Embryonic facial prominence (tissue), 1 donor: ENCODE data around the gene RASGEF1C.

Source experiments
- DNase-seq: peaks from one replicate; pipeline ENCODE4 v3.0.0-alpha.2; 2016; ENCODE audit errors: extremely low spot score

RASGEF1C gene

DNA sequence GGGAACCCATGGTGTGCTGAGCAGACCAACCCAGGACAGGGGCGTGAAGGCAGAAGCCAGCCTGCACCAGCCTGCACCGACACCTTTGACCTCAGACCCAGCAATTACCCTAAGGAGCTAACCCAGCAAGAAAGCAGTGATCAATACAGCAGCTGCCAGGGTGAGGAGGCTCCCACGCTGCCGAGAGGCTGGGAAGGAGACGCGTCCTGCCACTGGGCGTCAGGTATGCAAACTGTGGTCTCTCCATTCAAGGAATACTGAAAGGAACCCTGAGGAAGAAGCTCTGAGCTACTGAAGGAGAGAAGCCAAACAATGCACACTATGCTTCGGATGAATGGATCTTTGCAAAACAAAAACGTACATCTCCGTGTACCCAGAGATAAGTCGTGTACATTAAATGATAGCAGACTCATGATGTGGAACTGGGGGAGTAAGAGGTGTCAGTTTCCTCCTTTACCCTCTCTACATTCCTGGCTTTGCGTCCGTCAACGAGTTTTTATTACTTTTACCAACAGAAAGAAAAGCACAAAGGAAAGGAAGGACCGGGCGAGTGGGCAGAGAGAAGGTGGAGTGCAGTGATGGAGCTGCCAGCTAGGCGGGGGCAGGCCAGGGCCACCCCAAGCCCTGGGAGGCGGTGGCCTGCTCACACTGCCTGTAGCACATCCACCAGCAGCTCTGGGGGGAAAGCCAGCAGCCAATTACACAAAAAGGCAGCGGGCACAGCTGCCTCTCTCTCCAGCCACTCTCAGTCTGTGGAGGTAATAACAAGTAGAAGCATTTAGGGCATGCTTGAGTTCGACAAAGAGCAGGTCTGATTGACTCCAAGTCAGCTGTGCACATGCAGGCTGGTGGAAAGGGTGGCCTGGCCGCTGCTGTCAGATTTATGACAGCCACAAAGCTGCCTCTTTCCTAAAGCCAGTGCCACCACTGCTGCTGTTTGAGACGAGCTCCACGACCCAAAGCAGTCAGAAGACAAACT, 29.3 kb downstream of the RASGEF1C start:
- no peak for DNase-seq

DNA sequence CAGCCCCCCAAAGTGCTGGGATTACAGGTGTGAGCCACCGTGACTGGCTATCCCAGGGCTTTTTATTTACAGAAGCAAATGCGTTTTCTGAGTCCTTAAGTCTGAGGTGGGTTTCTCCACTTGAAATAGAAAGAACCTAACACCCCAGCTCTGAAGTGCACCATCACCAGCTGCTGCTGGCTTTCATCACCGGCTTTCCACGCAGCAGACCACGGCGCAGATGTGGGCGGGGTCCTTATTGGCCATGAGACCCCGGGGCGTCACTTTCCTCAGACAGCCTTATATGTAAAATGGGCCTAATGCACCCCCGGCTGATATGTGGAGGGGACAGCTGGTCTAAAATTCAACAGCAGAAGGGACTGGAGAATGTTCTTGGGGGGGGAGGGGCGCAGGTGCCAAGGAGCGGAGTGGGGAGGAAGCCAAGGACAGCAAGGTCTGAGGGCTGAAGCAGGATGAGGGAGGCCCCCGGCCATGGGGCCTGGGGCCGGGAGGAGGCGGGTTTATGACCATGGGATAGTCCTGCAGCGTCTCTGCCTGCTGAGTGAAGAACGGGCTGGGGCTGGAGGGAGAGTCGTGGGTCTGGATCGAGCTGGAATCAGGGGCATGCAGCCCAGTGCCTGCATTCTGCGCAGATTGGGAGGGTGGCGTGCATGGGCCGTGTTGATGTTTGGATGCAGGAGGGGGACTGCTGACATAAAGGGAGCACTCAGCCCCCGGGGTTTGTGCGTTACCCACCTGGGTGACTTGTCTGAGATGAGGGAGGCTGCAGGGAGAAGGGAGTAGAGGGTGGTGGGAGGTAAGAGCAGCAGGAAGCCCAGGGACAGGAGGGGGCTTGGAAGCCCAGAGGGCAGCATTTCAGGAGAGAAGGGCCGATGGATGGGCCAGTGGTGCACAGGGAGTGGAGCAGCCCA, 30.2 kb downstream of the RASGEF1C start:
- DNase-seq = no peak

DNA sequence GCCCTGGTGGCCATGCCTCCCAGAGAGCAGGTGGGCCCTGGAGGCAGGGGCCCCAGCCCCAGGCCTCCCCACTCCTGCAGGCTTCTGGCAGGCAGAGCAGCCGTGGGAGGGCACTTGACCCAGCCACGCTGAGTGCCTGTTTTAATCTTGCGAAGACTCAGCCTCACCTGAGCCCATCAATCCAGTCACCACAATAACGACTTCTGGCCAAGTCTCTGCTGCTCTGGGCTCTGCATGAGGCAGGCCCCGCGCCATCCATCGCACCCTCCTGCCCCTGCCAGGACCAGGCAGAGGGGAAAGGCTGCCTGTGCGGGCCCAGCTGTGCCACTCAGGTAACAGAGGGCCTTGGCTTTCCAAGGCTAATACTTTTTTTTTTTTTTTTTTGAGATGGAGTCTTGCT, 32.8 kb downstream of the RASGEF1C start:
- DNase-seq = no peak

DNA sequence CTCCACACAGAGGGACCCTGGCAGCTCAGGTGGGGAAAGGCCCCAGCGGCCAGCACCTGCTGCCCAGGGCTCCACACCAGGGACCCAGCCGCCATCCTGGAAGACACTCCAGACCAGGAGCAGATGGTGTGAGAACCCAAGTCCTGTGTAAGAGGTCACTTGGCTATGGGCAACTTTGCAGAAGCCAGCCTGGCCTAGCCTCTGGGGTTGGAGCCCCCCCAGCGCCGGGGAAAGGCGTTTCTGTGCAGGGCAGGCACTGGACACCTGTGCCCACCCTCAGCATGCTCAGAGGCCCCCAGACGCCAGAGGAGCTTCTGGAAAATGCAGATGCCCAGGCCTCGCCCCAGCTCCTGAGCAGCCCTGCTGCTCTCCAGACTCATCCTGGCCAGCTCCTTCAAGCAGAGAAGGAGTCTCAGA, 34.0 kb downstream of the RASGEF1C start:
- DNase-seq = no peak

DNA sequence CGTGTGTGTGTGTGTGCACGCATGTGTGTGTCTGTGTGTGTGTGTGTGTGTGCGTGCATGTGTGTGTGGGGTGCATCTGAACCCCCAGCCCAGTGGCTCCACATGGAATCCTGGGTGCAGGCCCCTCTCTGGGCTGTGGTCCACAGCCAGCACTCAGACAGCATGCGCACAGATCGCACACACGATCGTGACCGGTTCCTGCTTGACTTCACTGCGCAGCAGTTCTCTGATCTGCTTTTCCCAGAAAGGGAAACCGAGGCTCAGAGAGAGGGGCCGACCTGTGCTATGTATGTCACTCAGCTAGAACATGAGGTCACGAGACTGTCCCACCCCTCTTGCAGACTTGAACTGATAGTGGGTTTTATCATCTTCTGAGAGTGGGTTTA, 34.4 kb downstream of the RASGEF1C start:
- no peak for DNase-seq

DNA sequence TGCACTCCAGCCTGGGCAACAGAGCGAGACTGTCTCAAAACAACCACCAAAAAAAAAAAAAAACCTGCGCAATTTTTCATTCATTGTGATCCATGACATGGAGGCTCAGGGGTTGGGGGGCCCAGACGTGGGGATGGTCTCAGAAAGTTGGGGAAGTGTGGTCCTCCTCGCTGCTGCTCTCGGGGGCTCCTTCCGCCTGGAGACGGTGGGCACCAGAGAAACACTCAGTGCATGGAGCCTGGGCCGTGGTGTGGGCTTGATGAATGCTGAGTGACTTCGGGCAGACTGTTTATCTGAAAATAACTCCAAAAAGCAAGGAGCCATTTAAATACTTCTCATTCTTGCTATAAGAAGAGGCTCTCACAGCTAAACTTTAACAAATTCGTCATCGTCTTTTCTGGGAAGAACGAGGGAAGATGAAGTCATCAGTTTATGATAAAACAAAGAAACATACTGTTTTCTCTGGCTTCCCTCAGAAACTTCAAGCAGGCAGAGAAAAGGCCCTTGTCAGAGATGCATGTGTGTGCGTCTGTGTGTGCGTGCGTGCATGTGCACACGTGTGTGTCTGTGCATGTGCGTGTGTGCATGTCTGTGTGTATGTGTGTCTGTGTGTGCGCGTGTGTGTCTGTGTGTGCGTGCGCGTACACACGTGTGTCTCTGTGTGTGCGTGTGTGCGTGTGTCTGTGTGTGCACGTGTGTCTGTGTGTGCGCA, 35.0 kb downstream of the RASGEF1C start:
- no peak for DNase-seq

DNA sequence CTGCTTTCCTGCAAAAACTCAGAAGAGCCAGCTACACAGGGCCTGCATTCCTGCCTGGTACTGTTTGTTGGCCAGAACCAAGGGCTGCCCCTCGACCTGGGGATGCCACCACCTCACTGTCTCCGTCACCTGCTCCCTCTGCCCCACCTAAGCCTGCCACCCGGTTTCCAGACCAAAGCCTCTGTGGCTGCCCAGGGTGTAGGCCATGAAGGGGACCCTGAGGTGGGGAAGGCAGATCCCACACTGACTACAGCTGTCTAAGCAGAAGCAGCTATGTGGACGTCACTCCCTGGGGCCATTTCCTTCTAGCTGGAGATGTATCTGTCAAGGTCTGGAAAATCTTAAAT, 35.8 kb downstream of the RASGEF1C start:
- no peak for DNase-seq

DNA sequence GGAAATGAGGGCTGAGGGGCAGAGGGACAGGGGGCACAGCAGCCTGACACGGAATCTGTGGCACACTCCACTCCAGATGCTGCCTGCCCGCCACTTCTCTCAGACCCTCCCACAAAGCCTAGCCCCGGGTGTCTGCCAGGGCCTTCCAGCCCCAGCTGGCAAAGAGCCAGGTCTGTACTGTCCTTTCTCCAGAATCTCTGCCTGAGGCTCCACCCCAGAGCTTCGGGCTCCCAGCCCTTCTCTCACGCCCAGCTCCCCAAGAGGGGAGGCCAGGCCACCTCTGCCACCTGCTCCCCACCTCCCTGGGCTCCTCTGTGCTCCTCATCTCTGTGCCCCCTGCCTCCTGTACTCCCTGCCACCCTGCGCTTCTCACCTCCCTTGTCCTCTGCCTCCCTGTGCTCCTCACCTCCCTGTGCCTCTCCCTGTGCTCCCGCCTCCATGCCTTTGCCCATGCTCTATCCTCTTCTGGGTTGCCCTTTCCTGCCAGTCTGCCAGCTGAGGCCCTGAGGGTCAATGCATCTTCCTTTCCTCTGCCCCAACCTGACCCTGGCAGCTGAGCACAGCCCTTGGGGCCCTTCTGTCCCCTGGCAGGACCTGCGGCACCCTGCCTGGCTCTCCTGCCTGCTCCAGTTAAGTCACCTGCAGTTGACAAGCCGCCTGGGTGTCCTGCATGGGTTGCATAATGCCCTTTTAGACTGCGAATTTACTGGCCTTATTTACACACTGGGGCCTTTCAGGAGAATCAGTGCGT, 36.4 kb downstream of the RASGEF1C start:
- no peak for DNase-seq

DNA sequence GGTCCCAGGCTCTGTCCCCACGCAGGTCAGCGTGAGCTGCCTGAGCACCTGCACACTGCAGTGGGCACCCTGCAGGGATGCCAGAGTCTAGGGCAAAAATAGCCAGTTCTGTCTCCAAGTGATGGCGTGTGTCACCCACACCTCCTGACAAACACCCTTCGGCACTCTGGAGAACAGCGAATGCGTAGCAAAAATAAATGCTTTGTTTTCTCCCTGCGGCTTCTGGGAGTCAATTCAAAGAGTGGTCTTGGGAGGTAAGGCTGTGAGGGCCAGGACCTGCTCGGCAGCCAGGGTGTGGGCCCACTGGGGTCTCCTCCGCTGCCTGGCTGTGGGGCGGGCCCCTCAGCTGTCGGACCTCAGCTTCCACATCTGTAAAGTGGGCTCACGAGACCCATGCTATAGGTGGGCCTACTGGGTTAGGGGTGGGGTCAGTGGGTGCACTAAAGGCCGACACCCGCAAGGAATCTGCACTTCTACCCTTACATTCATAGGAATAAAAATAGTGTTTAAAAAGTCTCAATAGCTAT, 37.4 kb downstream of the RASGEF1C start:
- no peak for DNase-seq

DNA sequence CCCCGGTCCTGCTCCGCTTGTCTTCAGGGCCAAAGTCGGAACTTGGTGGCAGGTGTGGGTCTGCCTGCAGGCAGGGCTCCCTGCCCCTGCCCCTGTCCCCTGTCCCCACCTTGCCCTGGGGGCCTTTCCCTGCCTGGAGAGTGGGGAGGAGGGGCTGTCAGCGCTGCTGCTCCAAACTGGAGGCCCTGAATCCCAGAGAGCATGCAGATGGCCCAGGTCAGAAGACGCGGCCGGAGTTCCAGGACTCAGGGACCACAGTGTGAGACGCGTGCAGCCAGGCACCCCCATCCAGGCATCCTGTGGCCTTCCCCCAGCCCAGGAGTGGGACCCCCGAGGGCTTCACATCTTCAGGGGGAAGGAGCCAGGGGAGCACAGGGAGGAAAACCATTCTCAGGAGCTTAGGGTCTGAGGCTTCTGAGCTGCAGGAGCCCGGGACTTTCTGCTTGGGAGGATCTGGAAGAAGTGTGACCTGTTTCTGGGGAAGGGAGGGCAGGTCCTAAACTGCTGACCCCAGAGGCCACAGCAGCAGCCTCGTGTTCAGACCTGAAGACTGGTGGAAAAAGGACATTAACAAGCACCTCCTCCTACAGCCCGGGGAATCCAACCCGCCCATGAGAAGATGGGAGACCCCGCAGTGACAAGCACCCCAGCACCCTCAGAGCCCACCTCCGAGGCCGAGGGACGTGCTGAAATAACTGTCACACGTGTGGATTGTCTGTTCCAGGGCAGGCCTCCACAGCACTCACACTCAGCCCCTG, 38.0 kb downstream of the RASGEF1C start:
- no peak for DNase-seq

DNA sequence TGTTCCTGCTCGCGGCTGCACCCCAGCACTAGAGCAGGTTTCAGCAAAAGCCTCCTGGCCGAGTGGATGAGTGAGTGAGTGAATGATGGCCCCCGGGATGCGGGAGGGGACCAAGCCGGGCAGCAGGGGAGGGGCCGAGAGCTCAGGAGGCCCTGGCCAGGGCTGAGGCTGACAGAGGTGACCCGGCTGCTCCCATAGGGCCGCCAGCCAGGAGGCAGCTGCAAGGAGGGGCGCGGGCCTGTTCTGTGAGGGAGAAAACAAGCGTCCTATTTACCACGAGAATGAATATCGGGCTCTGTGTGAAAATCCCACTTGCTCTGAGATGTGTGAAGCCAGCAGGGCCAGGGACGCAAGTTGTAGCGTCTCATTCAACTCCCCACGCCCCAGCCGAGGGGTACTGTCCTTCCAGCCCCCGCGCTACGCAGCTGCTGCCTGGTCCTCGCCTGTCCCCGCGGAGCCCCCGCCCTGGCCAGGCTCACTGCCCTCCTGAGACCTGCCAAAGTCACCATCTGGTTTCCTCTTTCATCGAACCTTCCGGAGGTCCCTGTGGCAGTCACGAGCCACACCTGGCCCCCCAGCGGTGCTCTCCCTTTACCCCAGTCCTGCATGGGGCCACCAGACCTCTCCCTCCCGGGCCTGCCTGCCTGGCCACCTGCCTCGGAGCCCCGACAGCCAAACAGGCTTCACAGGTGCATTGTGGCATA, 38.8 kb downstream of the RASGEF1C start:
- no peak for DNase-seq

DNA sequence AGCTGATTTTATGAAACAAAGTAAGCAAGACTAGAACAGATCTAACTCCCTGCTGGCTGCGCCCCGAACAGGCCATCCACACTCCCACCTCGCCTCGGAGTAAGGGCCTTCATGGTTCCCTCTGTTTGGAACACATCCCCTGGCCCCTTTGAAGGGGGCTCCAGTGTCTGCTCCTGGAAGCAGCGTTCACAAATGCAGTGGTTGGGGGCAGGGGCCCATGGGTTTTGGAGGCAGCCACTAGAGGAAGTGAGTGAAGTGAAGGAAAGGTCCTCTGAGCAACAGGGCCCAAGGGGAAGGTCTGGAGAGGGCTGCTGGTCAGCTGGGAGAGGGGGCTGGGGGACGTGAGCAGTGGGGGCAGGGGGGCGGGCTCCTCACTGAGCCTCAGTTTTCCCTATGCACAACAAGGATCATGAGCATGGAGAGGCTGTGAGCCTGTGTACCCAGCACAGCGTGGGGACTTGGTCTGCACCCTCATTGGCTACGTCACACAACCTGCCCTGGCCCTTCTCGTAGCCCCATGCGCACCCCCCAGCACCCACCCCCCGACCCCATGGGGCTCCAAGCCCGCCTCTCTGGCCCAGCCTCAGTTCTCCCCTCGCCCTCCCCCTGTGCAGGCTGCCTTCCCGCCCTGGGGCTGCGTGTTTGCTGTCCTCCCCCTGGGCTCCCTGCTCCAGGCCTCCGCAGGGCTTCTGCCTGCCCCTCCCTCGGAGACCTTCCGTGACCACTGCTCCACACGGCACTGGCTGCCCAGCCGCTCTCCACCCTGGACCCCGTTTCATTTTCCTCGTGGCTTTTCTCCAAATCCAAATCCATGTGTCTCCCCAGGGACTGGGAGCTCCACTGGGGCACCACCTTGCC, 39.5 kb downstream of the RASGEF1C start:
- no peak for DNase-seq

DNA sequence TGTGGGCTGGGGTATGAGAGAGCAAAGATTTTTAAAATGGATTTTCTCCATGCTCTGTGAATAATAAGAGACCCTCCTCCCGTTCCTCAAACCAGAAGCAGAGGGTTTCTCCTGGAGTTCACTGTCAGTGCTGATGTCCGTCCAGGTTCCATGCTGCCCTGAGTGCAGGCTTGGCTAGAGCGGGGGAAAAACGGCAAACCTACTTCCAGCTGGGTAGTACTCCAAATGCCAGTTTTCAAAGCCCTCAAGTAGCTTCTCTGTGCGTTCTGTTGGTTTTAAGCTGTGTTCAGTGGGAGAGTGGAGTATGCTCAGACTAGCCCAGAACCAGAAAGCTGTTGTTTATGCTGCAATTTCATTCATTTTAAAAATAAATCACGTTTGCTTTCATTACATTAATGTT, 40.3 kb downstream of the RASGEF1C start:
- DNase-seq = no peak

DNA sequence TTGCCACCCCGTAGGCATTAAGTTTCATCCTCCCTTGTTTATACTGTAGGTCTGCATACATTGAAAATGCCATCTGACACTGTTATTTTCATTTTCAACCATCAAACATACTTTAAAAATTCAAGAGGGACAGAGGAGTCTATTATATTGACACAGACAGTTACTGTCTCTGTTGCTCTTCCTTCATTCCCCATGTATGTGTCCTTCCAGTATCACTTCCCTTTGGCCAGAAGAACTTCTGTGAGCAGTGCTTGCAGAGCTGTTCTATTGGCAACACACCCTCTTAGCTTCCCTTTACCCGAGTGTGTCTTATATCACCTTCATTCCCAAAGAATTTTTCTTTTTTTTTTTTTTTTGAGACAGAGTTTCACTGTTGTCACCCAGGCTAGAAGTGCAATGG, 42.8 kb downstream of the RASGEF1C start:
- DNase-seq = no peak

DNA sequence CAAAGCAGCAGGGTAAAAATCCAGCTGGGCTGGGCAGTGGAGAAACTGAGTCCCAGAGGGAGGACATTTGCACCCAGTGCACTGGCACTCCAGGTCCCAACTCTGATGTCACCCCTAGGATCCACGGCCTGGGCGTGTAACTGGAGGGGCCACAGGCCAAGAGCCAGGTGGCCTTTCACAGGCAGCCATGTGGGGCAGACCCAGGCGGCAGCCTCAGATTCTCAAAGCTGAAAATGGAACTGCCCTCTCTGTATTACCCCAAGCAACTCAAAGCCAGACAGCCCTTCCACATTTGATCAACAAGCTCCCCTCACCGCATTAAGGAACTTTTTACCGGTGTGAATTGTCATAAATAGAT, 46.7 kb downstream of the RASGEF1C start:
- no peak for DNase-seq

DNA sequence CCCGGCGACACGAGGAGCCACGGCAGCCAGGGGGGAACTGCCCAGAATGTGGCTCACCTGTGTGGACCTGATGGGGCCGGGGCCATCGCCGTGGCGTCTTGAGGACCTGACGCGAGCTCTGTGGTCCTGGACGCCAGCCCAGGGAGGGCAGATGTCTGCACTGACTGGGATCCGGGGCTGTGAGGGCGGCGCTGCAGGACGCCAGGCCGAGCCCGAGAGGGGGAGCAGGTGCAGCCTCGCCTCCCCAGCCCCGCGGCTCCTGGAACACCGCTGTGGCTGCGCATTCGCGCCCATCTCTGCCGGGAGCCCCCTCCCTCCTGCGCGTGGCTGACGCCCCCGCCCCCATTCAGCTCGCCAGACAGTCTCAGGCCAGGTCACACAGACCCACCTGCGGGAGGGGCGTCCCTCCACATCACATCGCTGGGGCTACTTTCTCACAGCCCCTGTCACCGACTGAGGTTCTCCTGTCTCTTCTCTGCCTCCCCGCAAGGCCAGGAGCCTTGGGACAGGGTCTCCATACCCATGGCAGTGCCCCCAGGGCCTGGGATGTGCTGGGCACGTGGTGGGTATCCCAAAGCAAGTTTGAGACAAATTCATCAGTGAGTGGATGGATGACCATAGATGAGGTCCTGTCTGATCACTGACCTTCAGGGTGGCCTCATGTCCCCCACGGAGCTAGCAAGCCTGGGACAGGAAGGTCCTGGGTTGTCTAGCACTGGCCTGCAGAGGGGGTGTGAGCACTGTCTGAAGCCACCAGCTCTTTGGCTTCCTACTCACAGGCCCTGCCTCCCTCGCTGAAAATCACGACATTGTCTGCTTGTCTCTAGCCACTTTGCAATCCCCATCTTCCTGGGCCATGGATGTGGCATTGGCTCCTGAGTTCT, 47.3 kb downstream of the RASGEF1C start:
- DNase-seq = no peak

DNA sequence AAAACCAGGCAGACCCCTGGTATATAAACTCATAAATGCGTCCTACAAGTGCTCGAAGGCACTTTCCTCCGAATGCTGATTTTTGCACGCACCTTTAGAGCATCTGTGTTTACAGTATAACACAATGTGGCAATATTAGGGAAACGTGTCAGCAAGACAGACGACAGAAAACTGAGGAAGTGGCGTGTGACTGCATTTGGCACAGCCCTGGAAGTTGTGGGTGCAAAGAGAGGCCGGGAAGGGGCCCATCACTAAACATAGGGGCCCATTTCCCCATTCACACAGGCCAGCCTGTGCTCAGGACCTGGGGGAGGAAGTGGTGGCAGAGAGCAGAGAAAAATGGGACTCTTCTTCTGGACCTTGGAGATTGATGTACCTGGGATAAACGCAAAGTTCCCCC, 48.2 kb downstream of the RASGEF1C start:
- no peak for DNase-seq

DNA sequence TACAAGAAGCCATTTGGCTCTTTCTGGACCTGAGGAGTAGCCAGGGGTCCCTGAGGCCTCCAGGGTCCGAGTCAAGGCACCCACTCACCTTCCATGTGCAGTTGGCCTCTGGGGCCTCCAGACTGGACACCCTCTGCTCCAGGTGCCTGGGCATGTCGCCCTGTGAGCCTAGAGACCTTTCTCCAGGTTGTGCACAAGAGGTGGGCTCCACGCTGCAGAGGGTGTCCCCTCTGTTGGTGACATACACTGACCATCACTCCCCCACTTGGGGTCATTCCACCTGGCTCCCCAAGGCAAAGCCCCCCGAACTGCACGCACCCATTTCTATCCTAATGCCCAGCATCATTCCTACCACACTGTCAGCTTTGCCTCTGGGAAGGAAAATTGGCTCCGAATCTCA, 48.8 kb downstream of the RASGEF1C start:
- no peak for DNase-seq
